ENCODE results near the gene SCLY.

SCLY gene

DNA sequence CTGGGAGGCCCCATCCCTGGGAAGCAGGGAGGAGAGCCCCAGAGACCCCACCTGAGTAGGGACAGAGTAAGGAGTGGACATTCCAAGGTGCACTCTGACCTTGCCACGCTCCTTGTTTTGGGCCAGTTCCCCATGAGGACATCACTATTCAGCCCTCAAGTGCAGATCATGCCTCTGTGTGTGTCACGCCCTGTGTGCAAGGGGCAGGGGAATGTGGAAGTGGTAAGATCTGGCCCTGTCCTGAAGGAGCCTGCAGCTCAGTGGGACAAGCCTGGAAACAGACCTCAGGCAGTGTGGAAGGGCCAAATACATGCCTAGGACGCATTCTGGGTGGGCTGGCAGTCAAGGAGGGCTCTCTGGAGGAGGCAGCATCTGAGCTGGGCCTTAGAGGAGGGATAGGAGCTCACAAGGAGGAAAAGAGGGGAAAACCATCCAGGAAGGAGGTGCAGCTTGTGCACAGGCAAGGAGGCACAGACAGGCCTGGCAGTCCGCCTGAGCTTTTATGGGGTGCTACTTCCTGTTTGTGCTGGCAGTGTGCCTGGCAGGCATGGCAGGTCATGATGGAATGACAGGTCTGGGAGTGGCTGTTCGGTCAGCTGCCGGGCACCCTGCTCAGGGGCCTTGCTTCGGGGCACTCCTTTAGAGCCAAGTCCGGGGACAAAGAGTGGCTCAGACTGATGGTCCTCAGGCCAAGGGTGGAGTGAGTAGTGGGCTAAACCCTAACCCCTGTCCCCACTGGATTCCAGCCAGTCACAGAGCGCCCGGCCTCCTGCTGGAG, 80.9 kb downstream of the SCLY start:
- DNase-seq, result no peak

DNA sequence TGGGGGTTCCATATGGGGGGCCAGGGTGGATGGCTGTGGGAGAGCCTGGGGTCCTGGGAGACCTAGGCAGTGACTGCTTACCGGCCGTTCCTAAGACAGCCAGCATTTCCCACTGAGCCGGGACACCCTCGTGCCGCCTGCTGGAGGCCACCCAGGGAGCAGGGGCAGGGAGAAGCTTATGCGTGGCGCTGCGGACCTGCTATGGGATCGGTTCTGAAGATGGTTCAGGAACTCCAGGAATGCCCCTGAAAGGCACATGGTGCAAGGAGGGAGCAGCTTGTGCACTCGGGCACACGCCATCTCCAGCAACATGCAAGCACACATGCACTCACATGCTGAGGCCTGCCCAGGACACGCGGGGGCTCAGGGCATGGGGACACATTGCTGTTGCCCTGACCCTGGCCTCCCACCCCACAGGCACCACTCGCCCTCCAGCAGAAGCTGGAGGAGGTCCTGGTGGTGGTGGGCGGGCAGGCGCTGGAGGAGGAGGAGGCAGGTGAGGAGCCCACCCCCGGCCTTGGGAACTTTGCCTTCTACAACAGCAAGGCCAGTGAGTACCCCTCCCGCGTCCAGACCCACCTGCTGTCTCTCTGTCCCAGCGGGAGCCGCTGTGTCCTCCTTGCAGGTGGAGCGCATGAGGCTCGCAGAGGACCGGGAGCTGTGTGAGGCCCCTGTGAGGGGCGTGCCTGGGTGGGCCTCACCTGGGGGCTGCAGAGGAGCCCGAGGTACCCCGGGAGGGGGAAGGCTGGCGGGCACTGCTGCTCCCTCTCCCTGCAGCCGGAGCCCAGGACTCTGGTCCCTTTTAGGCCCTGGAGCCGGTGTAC, 81.8 kb downstream of the SCLY start:
- no peak for DNase-seq

DNA sequence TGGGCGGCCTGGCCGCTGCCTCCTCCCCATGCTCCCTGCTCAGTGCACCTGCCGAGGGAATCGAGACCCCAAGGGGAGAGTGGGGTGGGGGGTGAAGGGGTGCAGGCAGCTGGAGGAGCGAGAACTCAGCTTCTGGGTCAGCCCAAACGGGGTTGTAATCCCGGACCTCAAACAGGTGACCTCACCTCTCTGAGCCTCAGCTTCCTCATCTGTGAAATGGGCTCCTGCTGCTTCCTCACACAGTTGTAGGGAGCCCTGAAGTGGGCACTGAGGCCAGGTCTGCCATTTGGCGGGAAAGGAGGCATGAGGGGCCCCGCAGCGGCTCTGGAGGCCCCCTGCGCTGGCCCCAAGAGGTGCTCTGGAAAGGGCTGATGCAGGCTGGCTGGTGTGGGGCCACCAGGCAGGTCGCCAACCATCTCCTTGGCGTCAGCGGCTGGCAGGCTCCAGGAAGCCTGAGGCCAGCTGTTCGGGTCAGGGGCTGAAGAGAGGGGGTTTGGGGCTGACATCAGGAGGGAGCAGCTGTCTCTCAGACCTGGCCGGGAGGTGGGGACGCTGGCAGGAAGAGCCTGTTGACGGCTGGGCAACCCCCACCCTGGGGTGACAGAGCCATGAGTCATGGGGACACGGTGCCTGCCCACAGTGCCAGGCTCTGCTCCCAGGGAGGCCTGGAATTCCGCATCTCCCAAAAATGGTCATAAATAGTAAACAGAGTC, 82.6 kb downstream of the SCLY start:
- no peak for DNase-seq

DNA sequence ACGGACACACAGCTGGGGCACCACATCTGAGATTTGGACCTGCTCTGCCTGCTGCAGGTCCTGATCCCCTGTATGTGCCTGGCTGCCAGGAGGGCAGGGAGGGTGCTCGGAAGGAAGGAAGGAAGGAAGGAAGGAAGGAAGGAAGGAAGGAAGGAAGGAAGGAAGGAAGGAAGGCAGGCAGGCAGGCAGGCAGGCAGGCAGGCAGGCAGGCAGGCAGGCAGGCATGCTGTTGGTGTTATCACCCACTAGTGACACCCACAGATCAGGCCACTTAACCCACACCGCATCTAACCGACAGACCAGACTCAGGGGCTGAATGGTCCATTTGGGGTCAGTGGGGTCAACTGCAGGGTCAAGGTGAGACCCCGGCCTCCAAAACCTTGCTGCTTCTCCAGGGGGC, 83.5 kb downstream of the SCLY start:
- no peak for DNase-seq

DNA sequence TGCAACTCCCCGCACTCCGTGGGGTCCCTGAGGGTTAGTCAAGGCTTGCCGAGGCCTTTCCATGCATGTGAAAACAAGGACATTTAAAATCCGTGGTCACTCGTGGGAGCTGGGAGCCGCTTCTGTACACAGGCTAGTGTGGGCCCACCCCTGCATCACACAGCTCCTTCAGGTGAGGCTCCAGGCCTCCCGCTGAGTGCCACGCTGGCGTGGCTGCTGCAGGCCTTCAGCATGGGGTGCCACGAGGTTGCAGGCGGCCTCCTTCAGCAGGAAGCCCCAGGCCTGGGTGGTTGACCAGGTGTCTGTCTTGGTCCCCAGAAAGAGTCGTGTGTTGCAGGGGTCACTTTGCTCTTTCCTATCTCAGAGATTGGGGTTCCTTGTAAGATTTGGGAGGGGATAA, 84.2 kb downstream of the SCLY start:
- no peak for DNase-seq

DNA sequence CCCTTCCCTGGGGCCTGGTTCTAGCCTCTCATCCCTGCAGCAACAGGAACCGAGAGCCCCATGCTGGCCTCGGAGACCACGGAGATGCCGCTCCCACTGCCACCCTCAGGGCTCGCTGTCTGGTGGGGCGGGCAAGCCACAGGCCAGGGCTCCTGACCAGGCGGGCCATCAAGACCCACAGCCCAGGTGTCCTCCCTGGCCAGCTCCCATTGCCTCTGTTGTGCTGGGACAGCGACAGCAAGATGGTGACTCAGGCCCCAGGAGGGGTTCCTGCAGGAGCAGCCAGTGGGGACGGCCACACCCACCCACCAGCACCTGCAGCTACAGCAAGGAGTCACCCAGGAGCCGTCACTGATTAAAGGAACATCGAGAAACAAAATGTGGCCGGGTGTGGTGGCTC, 85.0 kb downstream of the SCLY start:
- no peak for DNase-seq

DNA sequence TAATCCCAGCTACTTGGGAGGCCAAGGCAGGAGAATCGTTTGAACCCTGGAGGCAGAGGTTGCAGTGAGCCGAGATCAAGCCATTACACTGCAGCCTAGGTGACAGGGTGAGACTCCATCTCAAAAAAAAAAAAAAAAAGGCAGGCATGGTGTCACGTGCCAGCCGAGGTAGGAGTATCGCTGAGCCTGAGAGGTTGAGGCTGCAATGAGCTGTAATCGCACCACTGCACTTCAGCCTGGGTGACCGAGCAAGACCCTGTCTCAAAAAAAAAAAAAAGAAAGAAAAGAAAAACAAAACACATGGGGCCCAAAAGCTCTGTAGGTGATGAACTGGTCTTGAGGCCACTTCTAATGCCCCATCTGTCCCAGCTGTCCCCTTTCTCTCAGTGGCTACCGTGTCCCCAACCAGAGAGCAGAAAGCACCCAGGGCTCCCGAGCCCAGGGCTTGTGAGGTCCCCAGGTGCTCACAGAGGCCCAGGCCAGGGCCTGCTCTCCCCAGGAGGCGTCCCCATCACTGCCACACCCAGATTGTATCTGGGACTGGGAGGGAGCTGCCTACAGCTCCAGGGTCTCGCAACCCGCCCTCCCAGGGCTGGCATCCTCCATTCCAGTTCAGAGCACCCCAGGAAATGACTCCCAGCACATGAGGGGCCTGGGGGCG, 86.2 kb downstream of the SCLY start:
- DNase-seq, result no peak

DNA sequence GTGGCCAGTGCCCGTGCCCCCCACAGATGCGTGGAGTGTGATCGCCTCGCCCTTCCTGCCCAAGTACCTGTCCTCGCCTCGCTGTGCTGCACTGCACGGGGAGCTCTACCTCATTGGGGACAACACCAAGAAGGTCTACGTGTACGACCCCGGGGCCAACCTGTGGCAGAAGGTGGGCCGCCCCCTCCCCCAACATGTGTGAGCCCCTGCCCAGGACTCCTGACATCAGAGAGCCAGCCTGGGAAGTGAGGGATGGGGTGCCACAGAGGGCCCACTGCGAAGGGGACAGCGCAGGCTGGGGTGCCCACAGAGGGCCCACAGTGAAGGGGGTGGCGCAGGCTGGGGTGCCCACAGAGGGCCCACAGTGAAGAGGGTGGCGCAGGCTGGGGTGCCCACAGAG, 88.2 kb downstream of the SCLY start:
- DNase-seq, result no peak

Measured in activated CD4-positive, CD25-positive, alpha-beta regulatory T cell treated with anti-CD3 and anti-CD28 coated beads, Interleukin-2, amount 50 U/mL, for 72 hours (primary cell).